Stimulated activated CD8-positive, alpha-beta memory T cell treated with anti-CD3 and anti-CD28 coated beads, Interleukin-4, amount 100 ng/mL, for 1 hour (primary cell): ENCODE results near the gene UBE2G2.

Source experiments
- DNase-seq, 2 donors: peaks; one replicate each; pipeline ENCODE4 v3.0.0-alpha.2; 2020; ENCODE audit warnings: low read depth in 2 of 2, low spot score in 1 of 2

UBE2G2 gene, protein sequence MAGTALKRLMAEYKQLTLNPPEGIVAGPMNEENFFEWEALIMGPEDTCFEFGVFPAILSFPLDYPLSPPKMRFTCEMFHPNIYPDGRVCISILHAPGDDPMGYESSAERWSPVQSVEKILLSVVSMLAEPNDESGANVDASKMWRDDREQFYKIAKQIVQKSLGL

GRCh38 chr21:44801468-44802395 is at the start of gene UBE2G2:
Gene UBE2G2, minus strand, starts transcription at chr21:44801820. Its CDS starts 72 bp downstream, at chr21:44801748.
- DNase-seq: peak; percentile 61 to 73

DNA sequence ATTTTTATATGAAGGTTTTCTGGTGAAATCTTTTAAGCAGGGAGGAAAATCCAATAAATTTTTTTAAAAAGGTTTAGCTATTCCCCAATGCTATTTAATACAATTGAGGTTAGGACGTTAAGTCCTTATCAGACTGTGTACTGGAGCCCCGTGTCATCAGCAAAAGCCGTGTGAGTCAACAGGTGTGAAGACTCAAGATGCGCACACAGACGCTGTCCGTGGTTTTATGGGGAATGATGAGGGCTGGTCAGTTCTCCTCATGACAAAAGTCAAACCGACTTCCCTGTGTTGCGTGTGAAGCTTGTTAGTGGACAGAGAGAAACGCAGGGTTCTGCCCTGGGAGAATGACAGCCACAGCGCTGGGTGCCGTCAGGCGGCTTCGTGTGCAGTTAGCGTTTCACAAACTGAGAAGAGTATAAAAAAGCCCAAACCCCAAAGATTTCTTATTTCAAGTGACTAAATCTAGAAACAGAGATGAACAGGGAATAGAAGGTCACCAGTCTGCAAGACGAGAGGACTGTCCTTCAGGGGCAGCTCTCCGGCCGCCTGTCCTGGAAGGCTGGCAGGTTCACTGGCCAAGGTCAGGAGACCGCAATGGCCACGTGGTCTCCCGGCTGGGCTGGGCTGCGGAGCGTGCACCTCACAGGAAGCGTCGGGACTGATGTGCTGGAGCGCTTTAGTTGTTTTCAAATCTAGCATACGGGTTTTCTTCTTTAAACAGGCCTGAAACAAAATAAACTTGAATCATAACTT is 49.5 kb upstream of the UBE2G2 start:
- no peak for DNase-seq

DNA sequence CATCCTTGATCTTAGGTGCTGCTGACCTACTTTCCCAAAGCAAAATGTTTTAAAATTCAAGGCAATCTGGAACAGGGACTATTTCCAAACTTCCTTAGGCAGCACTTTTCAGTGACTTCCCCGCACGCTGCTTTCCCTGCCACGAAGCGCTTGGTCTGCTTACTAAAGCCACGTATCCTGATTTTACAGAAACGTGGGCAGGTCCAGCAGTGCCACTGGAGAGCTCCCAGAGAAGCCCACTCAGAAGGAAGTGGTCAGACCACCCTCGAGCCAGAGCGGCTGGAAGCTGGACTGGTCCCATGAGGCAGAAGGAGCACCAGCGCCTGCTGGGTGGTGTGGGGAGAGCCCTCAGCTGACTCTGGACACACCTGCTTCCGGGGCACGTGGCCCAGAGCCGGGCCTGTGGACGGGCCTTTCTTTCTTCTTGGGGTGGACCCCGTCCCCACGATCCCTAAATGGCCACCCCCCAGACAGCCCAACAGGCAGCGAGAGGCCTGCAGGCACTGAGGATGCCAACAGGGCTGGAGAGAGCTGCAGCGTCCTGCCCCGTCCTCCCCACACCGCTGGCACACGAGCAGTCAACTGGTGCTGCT is 48.7 kb upstream of the UBE2G2 start:
- DNase-seq: no peak

DNA sequence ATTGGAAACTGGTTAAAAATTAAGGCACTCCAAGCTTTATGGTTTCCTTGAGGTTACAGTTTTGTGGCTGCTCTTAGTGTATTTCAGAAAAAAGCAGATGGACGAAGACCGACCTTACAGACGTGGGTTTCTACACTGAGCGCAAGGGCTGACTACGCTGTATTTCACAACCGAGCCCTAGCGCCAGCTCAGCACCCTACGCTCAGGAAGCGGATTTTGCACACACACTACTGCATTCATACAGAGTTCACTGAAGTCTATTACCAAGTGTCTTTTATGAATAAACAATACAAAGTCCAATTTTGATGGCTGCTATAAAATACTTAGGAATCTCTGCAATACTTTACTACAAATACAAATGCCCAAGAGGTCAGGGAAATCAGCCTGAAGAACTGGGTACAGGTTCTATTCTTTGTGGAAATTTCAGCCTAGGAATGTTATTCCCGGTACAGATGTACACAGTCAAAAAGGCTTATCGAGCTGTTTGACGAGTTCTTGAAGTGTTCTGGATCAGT is 48.1 kb upstream of the UBE2G2 start:
- DNase-seq: no peak

DNA sequence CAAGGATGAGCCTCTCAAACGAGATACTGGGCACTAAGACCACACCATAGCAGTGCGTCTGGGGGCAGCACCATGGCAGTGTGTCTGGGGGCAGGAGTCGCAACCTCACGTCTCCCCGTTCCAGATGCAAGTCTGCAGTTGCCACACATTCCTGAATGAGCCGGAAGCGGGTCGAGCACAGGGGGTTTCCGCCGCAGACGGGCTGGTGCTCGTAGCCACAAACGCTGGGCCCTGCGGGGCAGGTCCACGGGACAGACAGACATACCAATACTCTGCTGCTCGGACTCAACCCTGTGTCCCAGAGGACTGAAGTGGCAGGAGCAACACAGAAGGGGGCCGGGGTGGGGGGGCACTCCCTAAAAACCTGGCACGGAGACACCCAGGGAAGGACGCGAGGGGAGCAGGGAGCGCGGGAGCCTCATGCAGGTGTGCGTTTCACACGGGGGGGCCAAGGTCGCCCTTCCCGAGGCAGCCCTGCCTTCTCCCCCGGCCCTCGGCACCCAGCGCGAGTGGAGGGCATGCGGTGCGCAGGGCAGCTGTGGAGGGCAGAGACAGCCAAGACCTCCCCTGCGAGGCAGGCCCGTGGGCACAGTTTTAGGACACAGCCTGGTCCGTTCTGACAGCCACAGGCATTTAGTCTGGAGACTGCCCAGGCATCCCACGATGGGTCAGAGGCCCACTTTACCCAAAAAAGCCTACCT is 47.4 kb upstream of the UBE2G2 start:
- no peak for DNase-seq

DNA sequence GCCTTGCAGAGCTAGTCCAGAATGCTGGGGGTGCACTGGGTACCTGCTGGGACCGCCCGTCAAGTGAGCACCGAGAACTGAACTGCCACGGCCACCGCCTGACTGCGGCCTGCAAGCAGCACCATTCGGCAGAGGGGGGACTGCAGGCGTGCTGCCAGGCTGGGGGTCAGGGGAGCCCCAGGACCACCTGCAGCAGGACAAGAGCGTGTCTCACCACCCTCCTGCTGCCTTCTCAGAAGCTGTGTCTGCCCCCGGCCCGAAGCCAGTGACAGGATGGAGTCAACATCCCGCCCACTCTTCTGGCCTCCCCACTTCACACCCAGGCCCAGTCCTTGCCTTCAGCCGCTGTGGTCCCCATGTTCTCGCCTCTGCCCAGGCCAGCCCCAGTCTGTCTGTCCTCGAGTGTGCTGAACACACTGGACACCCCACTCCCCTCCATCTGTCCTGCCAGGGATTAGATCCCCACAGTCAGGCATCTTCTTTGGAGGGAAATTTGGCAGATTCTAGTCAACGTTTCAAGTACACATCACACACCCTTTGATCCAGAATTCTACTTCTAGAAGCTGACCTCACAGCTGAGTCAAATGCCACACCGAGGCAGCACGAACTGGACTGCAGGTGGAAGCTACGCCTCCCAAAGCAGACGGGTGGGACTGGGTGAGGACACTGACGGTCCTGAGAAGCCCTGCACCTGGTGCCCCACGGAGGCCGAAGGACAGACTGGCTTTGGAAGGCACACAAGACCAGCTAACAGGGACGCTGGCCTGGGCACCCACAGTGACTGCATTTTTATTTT is 45.8 kb upstream of the UBE2G2 start:
- no peak for DNase-seq

DNA sequence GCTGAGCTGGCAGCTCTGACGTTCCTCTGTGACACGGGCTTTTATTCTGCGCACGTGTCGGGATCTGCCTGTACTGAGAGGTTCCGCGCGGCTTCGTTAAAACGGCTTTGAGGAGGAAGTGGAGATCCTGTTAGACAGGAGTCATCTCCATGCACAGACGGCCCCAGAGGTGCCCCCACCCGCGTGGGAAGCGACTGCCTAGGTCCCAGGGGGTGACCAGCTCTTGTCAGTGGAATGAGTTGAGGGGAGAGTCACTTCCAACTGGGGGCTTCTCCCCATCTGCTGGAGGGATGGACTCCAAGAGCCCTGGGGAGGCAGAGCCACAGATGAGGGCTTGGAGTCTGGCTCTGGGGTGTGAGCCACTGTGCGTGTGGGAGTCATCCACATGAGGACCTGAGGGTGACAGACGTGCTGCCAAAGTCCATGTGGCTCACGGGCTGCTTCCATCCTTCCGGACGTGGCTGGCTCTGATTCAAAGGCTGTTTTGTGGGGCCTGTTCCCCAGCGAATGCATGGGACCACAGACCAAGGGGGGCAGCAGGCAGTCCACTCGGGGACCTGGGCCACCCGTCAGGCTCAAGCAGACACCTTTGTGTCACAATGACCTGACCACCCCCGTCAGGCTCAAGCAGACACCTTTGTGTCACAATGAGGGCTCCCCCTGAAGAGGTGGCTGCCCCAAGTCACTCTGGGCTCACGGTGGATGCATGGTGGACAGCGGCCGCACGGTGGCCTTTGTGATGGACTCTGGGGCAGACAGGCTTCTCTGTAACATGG is 45.1 kb upstream of the UBE2G2 start:
- no peak for DNase-seq

DNA sequence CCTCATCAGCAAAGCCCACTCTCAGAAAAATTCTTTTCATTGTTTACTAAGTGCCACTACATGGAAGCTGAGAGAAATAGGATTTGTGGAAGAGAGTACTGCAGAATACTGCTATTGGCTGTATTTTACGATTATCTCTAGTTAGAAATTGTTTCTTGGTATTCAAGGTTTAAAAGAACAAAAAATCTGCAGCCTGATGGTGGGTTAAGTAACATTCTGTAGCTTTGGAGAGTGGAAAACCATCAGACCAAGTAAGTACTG is 44.5 kb upstream of the UBE2G2 start:
- DNase-seq: no peak

DNA sequence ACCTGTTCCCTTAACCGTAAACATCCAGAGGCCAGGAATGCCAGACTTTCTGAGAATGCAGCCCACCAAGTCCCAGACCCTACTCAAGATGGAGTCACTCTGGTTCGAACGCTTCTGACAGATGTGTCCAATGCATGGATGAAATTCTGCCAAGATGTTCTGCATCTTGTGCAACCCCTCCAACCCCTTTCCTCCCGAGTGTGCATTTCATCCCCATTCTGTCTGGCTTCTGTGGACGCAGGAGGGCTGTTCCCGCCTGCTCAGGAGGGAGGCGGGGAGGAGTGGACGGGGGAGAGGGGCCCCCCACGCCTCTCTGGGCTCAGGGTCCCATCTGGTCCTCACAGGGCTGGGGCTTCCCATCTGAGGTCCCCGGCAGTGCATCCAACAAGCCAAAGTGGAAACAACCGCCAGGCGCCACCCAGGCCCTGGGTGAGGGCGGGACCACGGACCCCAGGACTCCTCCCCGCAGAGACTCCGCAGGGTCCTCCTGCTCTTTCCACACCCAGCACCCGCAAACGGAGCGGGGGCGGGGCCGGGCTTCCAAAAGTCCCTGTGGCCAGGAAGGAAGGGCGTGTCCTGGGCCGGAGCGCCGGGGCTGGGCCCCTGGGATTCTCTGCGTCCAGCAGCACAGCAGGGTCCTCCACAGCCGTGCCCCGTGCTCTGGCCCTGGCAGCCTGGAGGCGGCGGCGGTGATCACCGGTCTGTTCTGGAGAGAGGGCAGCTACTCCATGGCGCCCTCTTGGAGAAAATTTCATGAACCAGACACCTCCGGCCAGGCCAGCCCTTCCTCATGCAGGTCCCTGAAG is 44.0 kb upstream of the UBE2G2 start:
- no peak for DNase-seq

DNA sequence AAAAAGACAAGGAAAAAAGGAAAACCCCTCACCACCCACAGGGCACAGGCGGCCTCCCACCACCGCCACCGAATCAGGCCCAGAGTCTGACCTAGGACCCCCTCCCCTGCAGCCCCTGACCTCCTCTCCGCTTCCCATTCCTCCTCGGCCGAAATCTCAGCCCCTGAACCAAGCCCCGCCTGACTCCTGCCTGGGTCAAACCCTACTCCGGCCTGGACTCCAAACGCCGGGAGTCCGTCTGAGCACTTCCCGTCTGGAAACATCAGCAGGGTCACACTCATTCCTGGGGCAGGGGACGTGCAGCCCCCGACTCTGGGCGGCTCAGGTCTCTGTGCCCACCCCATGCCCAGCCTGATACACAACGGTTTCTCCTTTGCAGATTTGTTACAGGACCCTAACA is 42.6 kb upstream of the UBE2G2 start:
- no peak for DNase-seq

DNA sequence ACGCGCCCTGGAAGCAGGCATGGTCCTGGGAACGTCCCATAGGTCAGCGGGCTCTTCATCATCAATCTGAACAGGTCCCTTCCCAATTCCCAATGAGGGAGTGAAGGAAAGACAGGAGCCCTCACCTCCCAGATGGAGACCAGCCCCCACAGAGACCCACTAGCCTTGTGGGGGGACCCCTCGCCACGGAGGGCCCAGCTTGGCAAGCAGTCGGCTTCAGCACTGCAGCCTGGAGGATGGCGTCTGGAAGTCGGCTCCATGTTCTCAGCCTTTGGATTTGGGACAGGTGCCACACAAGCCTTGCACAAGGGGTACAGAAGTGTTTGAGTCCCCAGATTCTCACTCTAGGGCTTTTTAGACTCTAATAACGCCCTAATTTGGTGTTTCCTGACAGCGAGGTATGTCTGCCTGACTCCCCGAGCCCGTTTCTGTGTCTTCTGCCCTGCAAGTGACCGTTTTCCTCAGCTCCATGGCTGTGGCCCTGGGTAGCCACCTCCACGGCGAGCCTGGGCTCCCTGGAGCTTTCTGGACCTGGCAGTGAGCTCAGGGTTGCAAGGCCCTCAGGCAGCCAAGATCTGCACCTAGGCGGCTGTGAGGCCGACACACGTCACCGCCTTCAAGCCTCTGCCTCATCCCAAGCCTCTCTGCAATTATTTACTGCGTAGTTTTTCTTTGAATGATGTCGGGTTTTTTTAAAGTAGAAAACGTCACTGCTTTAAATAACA is 41.3 kb upstream of the UBE2G2 start:
- no peak for DNase-seq

DNA sequence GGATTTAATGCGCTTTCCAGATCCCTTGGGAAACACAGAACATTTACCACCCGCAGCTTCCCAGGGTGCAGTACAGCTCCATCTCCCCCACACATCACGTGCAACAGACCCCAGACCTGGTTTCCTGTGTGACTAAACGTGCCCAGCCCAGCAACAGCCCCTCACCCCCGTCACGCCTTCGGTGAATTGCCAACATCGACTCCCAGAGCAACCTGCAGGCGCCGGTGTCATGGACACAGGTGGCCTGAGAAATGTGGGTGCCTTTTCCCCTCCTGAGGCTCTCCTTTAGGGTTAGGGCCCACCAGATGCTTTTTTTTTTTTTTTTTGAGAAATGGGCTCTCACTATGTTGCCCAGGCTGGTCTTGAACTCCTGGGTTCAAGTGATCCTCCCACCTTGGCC is 40.5 kb upstream of the UBE2G2 start:
- DNase-seq: no peak

DNA sequence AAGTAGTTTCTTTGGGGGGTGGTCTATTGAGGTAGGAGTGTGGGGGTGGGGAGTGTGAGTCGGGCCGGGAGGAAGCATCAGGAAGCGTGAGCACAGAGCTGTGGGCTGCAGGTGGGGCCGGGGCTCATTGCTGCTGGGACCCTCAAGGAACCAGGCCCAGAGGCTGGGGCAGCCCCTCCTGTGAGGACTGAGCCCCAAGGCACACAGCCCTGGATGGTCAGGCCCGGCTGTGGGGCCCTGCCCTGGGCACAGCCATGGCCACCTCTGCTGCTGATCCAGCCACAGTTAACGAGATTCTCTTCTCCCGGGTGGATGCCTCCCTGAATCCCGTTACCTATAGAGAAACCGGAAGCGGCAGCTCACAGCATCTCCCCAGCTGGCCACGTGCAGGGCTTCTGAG is 39.2 kb upstream of the UBE2G2 start:
- no peak for DNase-seq

GRCh38 chr21:44838951-44839350 is 37.3 kb upstream of the UBE2G2 start:
- DNase-seq: no peak

- no peak for DNase-seq
Observed at GRCh38 chr21:44838039-44838895, 36.6 kb upstream of the UBE2G2 start.

DNA sequence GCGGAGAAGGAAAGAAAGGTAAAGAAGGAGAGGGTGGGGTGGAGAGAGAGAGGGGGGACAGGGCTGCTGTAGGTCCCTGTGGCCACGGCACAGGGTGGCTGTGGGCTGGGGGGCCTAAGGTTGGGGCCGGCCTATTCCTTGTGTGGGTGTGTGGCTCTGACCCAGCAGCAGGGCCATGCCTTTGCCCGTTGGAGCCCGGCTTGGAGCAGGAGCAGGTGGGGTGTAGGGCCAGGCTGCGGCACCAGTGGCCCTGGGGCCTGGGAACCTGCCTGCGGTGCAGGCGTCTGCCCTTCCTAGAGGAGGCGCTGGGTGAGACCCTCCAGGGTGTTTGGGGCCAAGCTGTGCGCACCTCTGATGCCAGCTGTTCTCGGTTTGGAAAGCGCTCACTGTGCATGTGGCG is 35.9 kb upstream of the UBE2G2 start:
- DNase-seq: no peak
